Neural cell (in vitro differentiated cells): ENCODE measurements around the gene TOLLIP.

Experiments used
- CTCF ChIP-seq: fragments of 450-650 bp; IDR thresholded peaks from 2 replicates; pipeline ENCODE4 v1.5.1; 2014; ENCODE audit warnings: antibody characterized with exemption, mild to moderate bottlenecking, moderate library complexity; ENCODE audit not compliant: poor library complexity, severe bottlenecking
- EP300 ChIP-seq: fragments of 450-650 bp; conservative IDR thresholded peaks from 2 replicates; pipeline ENCODE4 v1.6.1; 2014; ENCODE audit warnings: antibody characterized with exemption, mild to moderate bottlenecking, moderate library complexity; ENCODE audit not compliant: poor library complexity, severe bottlenecking
- EZH2 ChIP-seq: fragments of 200-600, 300-800 bp; shearing (Covaris generic), sonication (generic); IDR thresholded peaks from 2 replicates; pipeline ENCODE4 v1.6.1; 2014; ENCODE audit warnings: antibody characterized with exemption, low read length, borderline replicate concordance, mild to moderate bottlenecking; ENCODE audit not compliant: insufficient read depth, poor library complexity, severe bottlenecking
- POLR2AphosphoS5 ChIP-seq: IDR thresholded peaks from 2 replicates; pipeline ENCODE4 v1.6.1; 2012
- RAD21 ChIP-seq: fragments of 450-650 bp; conservative IDR thresholded peaks from 2 replicates; pipeline ENCODE4 v1.6.1; 2014; ENCODE audit warnings: antibody characterized with exemption, mild to moderate bottlenecking, moderate library complexity
- SMC3 ChIP-seq: fragments of 450-650 bp; conservative IDR thresholded peaks from 2 replicates; pipeline ENCODE4 v1.6.1; 2014; ENCODE audit warnings: antibody characterized with exemption, mild to moderate bottlenecking, moderate library complexity; ENCODE audit not compliant: poor library complexity
- TAF1 ChIP-seq: IDR thresholded peaks from 2 replicates; pipeline ENCODE4 v1.6.1; 2012; ENCODE audit warnings: low read depth

GRCh38 chr11:1303973-1304372, 5.5 kb downstream of the TOLLIP start:
- TF ChIP-seq CTCF (no peak), POLR2AphosphoS5 (no peak), RAD21 (no peak), EZH2 (no peak), EP300 (no peak), SMC3 (no peak), TAF1 (no peak)
